ENCODE data around the gene PLCL1. TPM values are rescaled to one million over a fixed set of nuclear protein-coding genes. Genes with fewer than 3 reads are reported as not detected.

Gene PLCL1
- total RNA-seq, 1 experiment from 2014 or later, result 0.21 TPM

- no peaks in the 10 kb centered on the region for H3K27me3 ChIP-seq (ENCODE audit: control insufficient read depth, insufficient read depth, low read length)
- H3K4me3 ChIP-seq (ENCODE audit: insufficient read depth, low read depth, low read length), result no peak overlapping the region
- H3K36me3 ChIP-seq (replicated peaks; ENCODE audit: control insufficient read depth, insufficient read depth, low read length), result no peaks in the 10 kb centered on the region
- DNase-seq, result no peak
Observed at GRCh38 chr2:198052741-198053140, 248.3 kb downstream of the PLCL1 start.

GRCh38 chr2:198053148-198053547 is 248.8 kb downstream of the PLCL1 start:
- Histone ChIP-seq H3K27me3 (ENCODE audit: control insufficient read depth, insufficient read depth, low read length) (no peaks in the 10 kb centered on the region), H3K36me3 (replicated peaks; ENCODE audit: control insufficient read depth, insufficient read depth, low read length) (no peaks in the 10 kb centered on the region), H3K4me3 (ENCODE audit: insufficient read depth, low read depth, low read length) (no peak overlapping the region)
- DNase-seq, result no peak

- Histone ChIP-seq H3K4me3 (ENCODE audit: insufficient read depth, low read depth, low read length) (no peak overlapping the region), H3K27me3 (ENCODE audit: control insufficient read depth, insufficient read depth, low read length) (no peaks in the 10 kb centered on the region)
- DNase-seq, result no peak
Observed at GRCh38 chr2:198053776-198054175, 249.4 kb downstream of the PLCL1 start.

GRCh38 chr2:198054299-198054698 is 249.9 kb downstream of the PLCL1 start:
- Histone ChIP-seq H3K36me3 (replicated peaks; ENCODE audit: control insufficient read depth, insufficient read depth, low read length) (no peaks in the 10 kb centered on the region), H3K27me3 (ENCODE audit: control insufficient read depth, insufficient read depth, low read length) (no peaks in the 10 kb centered on the region), H3K4me3 (ENCODE audit: insufficient read depth, low read depth, low read length) (no peak overlapping the region)
- peak; percentile 31 for DNase-seq

More at GRCh38 chr2:198053776-198054175, 249.4 kb downstream of the PLCL1 start:
- H3K36me3 ChIP-seq (replicated peaks; ENCODE audit: control insufficient read depth, insufficient read depth, low read length), result no peaks in the 10 kb centered on the region

GRCh38 chr2:198055716-198056115 is 251.3 kb downstream of the PLCL1 start:
- DNase-seq, result no peak
- Histone ChIP-seq H3K4me3 (ENCODE audit: insufficient read depth, low read depth, low read length) (no peak overlapping the region), H3K27me3 (ENCODE audit: control insufficient read depth, insufficient read depth, low read length) (no peaks in the 10 kb centered on the region), H3K36me3 (replicated peaks; ENCODE audit: control insufficient read depth, insufficient read depth, low read length) (no peaks in the 10 kb centered on the region)

GRCh38 chr2:198056836-198057235 is 252.4 kb downstream of the PLCL1 start:
- no peak overlapping the region for H3K4me3 ChIP-seq (ENCODE audit: insufficient read depth, low read depth, low read length)
- H3K27me3 ChIP-seq (ENCODE audit: control insufficient read depth, insufficient read depth, low read length), result no peaks in the 10 kb centered on the region
- no peak for DNase-seq
- no peaks in the 10 kb centered on the region for H3K36me3 ChIP-seq (replicated peaks; ENCODE audit: control insufficient read depth, insufficient read depth, low read length)

- DNase-seq, result no peak
- H3K27me3 ChIP-seq (ENCODE audit: control insufficient read depth, insufficient read depth, low read length), result no peaks in the 10 kb centered on the region
- no peak overlapping the region for H3K4me3 ChIP-seq (ENCODE audit: insufficient read depth, low read depth, low read length)
- H3K36me3 ChIP-seq (replicated peaks; ENCODE audit: control insufficient read depth, insufficient read depth, low read length), result no peaks in the 10 kb centered on the region
Observed at GRCh38 chr2:198059800-198060199, 255.4 kb downstream of the PLCL1 start.

GRCh38 chr2:198060277-198060676 is 255.9 kb downstream of the PLCL1 start:
- Histone ChIP-seq H3K36me3 (replicated peaks; ENCODE audit: control insufficient read depth, insufficient read depth, low read length) (no peaks in the 10 kb centered on the region), H3K4me3 (ENCODE audit: insufficient read depth, low read depth, low read length) (no peak overlapping the region), H3K27me3 (ENCODE audit: control insufficient read depth, insufficient read depth, low read length) (no peaks in the 10 kb centered on the region)
- no peak for DNase-seq

GRCh38 chr2:198062826-198063225 is 258.4 kb downstream of the PLCL1 start:
- no peak for DNase-seq
- H3K4me3 ChIP-seq (ENCODE audit: insufficient read depth, low read depth, low read length), result no peak overlapping the region
- no peaks in the 10 kb centered on the region for H3K27me3 ChIP-seq (ENCODE audit: control insufficient read depth, insufficient read depth, low read length)
- H3K36me3 ChIP-seq (replicated peaks; ENCODE audit: control insufficient read depth, insufficient read depth, low read length), result no peaks in the 10 kb centered on the region

- Histone ChIP-seq H3K36me3 (replicated peaks; ENCODE audit: control insufficient read depth, insufficient read depth, low read length) (no peaks in the 10 kb centered on the region), H3K4me3 (ENCODE audit: insufficient read depth, low read depth, low read length) (no peak overlapping the region), H3K27me3 (ENCODE audit: control insufficient read depth, insufficient read depth, low read length) (no peaks in the 10 kb centered on the region)
- no peak for DNase-seq
Observed at GRCh38 chr2:198063242-198063641, 258.8 kb downstream of the PLCL1 start.

- Histone ChIP-seq H3K4me3 (ENCODE audit: insufficient read depth, low read depth, low read length) (no peak overlapping the region), H3K36me3 (replicated peaks; ENCODE audit: control insufficient read depth, insufficient read depth, low read length) (no peaks in the 10 kb centered on the region), H3K27me3 (ENCODE audit: control insufficient read depth, insufficient read depth, low read length) (no peaks in the 10 kb centered on the region)
- DNase-seq, result no peak
Observed at GRCh38 chr2:198065322-198065721, 260.9 kb downstream of the PLCL1 start.

- no peak overlapping the region for H3K4me3 ChIP-seq (ENCODE audit: insufficient read depth, low read depth, low read length)
- no peaks in the 10 kb centered on the region for H3K27me3 ChIP-seq (ENCODE audit: control insufficient read depth, insufficient read depth, low read length)
- H3K36me3 ChIP-seq (replicated peaks; ENCODE audit: control insufficient read depth, insufficient read depth, low read length), result no peaks in the 10 kb centered on the region
- DNase-seq, result no peak
Observed at GRCh38 chr2:198066597-198066996, 262.2 kb downstream of the PLCL1 start.

GRCh38 chr2:198072655-198073054 is 268.3 kb downstream of the PLCL1 start:
- Histone ChIP-seq H3K36me3 (replicated peaks; ENCODE audit: control insufficient read depth, insufficient read depth, low read length) (no peaks in the 10 kb centered on the region), H3K4me3 (ENCODE audit: insufficient read depth, low read depth, low read length) (no peak overlapping the region), H3K27me3 (ENCODE audit: control insufficient read depth, insufficient read depth, low read length) (no peaks in the 10 kb centered on the region)
- no peak for DNase-seq

- no peak for DNase-seq
- Histone ChIP-seq H3K4me3 (ENCODE audit: insufficient read depth, low read depth, low read length) (no peak overlapping the region), H3K36me3 (replicated peaks; ENCODE audit: control insufficient read depth, insufficient read depth, low read length) (no peaks in the 10 kb centered on the region), H3K27me3 (ENCODE audit: control insufficient read depth, insufficient read depth, low read length) (no peaks in the 10 kb centered on the region)
Observed at GRCh38 chr2:198073253-198073652, 268.9 kb downstream of the PLCL1 start.

GRCh38 chr2:198077477-198077876 is 273.1 kb downstream of the PLCL1 start:
- H3K27me3 ChIP-seq (ENCODE audit: control insufficient read depth, insufficient read depth, low read length), result no peaks in the 10 kb centered on the region
- H3K36me3 ChIP-seq (replicated peaks; ENCODE audit: control insufficient read depth, insufficient read depth, low read length), result no peaks in the 10 kb centered on the region
- no peak overlapping the region for H3K4me3 ChIP-seq (ENCODE audit: insufficient read depth, low read depth, low read length)
- no peak for DNase-seq

All from H7 (cell line).